ENCODE results near the gene HECW1.

Gene HECW1

GRCh38 chr7:43487731-43488073, 375.3 kb downstream of the HECW1 start:
- no peak overlapping the region for H3K27ac ChIP-seq (ENCODE audit: extremely low read depth, low read depth, low read length)
- H3K4me3 ChIP-seq (ENCODE audit: low read depth, low read length), result no peak overlapping the region
- TF ChIP-seq ZNF354C (tag by site-specific recombination; IDR thresholded peaks at IDR 0.05; ENCODE audit: borderline replicate concordance, low read depth), result no peak
- TF ChIP-seq ZFP41 (tag by site-specific recombination; IDR thresholded peaks at IDR 0.05; ENCODE audit: borderline replicate concordance), result no peak
- no peak for TF ChIP-seq CTCF (tag by site-specific recombination; IDR thresholded peaks at IDR 0.05)
- TF ChIP-seq ZNF157 (tag by site-specific recombination; IDR thresholded peaks at IDR 0.05), result no peak
- no peak for TF ChIP-seq ZNF580 (tag by site-specific recombination; IDR thresholded peaks at IDR 0.05)
- no peak for TF ChIP-seq SCRT2 (tag by site-specific recombination; IDR thresholded peaks at IDR 0.05)
- no peak for TF ChIP-seq ZNF510 (tag by site-specific recombination; IDR thresholded peaks at IDR 0.05; ENCODE audit: insufficient replicate concordance)
- TF ChIP-seq ZNF529 (tag by site-specific recombination; IDR thresholded peaks at IDR 0.05; ENCODE audit: insufficient replicate concordance), result no peak
- ChIA-PET CTCF (no interaction called here), POLR2A (no interaction called here)
- H3K36me3 ChIP-seq (ENCODE audit: control insufficient read depth in 2 of 2, insufficient read depth in 1 of 2, low read length in 2 of 2), result no peaks in the 10 kb centered on the region
- no peaks in the 10 kb centered on the region for H3K4me1 ChIP-seq (ENCODE audit: control insufficient read depth, insufficient read depth, low read length)
- H3K9me3 ChIP-seq (ENCODE audit: control insufficient read depth, insufficient read depth, low read depth, low read length), result no peaks in the 10 kb centered on the region

- CTCF ChIA-PET, result no interaction called here
- Histone ChIP-seq H3K27ac (ENCODE audit: extremely low read depth, low read depth, low read length) (no peak overlapping the region), H3K4me3 (ENCODE audit: low read depth, low read length) (no peak overlapping the region), H3K36me3 (ENCODE audit: control insufficient read depth in 2 of 2, insufficient read depth in 1 of 2, low read length in 2 of 2) (no peaks in the 10 kb centered on the region), H3K4me1 (ENCODE audit: control insufficient read depth, insufficient read depth, low read length) (no peaks in the 10 kb centered on the region), H3K9me3 (ENCODE audit: control insufficient read depth, insufficient read depth, low read depth, low read length) (no peaks in the 10 kb centered on the region)
- POLR2A ChIA-PET, result no interaction called here
- TF ChIP-seq ZNF2 (tag by site-specific recombination; IDR thresholded peaks at IDR 0.05), result no peak
- TF ChIP-seq ZSCAN18 (tag by site-specific recombination; IDR thresholded peaks at IDR 0.05), result no peak
- no peak for TF ChIP-seq ZNF404 (tag by site-specific recombination; IDR thresholded peaks at IDR 0.05)
- TF ChIP-seq ZNF501 (tag by site-specific recombination; IDR thresholded peaks at IDR 0.05), result no peak
- TF ChIP-seq ATF2 (tag by site-specific recombination; IDR thresholded peaks at IDR 0.05; ENCODE audit: low read depth), result no peak
- no peak for TF ChIP-seq ZNF398 (tag by site-specific recombination; IDR thresholded peaks at IDR 0.05)
- no peak for TF ChIP-seq WT1 (tag by site-specific recombination; IDR thresholded peaks at IDR 0.05)
- TF ChIP-seq TCF7L2 (IDR thresholded peaks at IDR 0.05; ENCODE audit: borderline replicate concordance, low read depth, low read length), result no peak
These were observed 376.8 kb downstream of the HECW1 start for GRCh38 chr7:43489257-43489656.
